PC-9 (cell line): ENCODE data around the gene ISCA2.

Source experiments
- EZH2 ChIP-seq: fragments of 200-600 bp; sonication (generic); IDR thresholded peaks from 2 replicates; pipeline ENCODE4 v1.8.0; 2017; ENCODE audit warnings: antibody characterized with exemption, low read depth
- TF ChIP-seq, protein P1 (sequence below): fragments of 200-600 bp; sonication (generic); conservative IDR thresholded peaks from 2 replicates; pipeline ENCODE4 v1.6.1; 2017; ENCODE audit warnings: mixed run types, antibody characterized with exemption, mild to moderate bottlenecking, moderate library complexity

DNA sequence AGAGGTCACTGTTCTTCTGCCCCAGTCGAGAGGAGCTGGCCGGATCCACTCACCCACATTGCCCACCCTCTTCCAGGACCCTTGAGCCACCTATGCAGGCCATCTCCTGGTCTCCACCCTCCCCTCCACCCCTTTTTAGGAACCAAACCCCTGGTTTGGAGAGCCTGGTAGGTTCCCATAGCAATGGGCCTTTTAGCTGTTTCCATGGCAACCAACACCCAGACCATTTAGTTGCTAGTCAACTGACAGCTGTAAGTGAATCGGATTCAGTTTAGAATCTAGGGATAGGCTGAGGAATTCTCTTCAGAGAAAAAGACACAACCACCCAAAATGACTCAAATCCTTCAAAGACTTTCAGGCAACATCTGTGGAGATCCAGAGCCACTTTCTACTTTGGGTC, 17.0 kb upstream of the ISCA2 start:
- TF ChIP-seq, protein P1, sequence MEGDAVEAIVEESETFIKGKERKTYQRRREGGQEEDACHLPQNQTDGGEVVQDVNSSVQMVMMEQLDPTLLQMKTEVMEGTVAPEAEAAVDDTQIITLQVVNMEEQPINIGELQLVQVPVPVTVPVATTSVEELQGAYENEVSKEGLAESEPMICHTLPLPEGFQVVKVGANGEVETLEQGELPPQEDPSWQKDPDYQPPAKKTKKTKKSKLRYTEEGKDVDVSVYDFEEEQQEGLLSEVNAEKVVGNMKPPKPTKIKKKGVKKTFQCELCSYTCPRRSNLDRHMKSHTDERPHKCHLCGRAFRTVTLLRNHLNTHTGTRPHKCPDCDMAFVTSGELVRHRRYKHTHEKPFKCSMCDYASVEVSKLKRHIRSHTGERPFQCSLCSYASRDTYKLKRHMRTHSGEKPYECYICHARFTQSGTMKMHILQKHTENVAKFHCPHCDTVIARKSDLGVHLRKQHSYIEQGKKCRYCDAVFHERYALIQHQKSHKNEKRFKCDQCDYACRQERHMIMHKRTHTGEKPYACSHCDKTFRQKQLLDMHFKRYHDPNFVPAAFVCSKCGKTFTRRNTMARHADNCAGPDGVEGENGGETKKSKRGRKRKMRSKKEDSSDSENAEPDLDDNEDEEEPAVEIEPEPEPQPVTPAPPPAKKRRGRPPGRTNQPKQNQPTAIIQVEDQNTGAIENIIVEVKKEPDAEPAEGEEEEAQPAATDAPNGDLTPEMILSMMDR = no peak
- no peak for TF ChIP-seq EZH2
